HG03558 (cell line): ENCODE data around the gene HDAC8.
A peak's percentile ranks its signal among the peaks of the same experiment; 100 is the strongest.
"Not testable (repeated sequence)": the region's sequence is repeated elsewhere in the genome, so short reads cannot be mapped to it uniquely, and the experiment has no call there.

Source experiments
- ATAC-seq: cut with Tn5 transposase; IDR thresholded peaks from one replicate; pipeline ENCODE4 v1.9.1; 2021; ENCODE audit warnings: moderate number of reproducible peaks; ENCODE audit not compliant: unreplicated experiment; ENCODE audit errors: extremely low read depth

The HDAC8 gene

DNA sequence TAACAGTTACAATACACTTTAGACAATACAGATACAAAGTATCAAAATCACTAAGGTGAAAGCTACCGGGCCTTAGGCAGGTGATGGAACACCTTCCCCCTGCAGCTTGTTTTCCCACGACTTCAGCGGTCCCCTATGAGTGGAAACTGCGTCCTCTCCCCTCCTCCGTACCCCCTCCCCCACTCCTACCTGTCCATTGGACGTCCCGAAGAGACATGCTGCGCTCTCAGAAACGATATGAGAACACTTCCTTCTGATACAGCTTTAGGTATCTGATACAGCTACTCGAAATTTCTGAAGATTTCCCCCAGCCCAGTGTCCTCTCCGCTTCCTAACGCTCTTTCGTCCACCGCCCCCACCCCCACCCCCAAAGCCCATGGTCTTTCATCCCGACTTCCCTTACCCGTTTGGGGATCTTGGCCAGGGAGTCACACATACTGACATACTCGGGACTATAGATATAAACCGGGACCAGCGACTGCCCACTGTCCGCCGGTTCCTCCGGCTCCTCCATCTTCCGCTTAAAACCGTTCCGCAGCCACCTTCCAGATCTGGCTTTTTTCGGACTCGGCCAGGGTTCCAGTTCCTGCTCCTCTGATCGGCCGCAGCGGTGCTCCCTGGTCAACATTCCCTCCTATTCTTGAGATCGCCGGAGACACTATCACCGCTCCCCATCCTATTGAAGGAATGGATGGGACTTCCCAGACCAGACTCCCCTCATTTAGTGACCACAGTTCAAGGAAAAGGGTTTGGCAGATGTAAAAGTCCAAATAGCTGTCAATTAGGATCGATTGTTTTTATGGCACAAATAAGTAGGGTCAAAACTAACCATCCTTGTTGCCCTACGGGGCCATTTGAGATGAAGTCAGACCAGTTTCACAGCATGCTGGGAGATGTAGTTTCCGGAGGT, at the start of gene HDAC8:
TSS of gene HDAC8 (minus strand) at position 596 of the 910 bp plus-strand sequence. CDS start at position 514, 82 bp downstream.
- ATAC-seq: peak; percentile 88

DNA sequence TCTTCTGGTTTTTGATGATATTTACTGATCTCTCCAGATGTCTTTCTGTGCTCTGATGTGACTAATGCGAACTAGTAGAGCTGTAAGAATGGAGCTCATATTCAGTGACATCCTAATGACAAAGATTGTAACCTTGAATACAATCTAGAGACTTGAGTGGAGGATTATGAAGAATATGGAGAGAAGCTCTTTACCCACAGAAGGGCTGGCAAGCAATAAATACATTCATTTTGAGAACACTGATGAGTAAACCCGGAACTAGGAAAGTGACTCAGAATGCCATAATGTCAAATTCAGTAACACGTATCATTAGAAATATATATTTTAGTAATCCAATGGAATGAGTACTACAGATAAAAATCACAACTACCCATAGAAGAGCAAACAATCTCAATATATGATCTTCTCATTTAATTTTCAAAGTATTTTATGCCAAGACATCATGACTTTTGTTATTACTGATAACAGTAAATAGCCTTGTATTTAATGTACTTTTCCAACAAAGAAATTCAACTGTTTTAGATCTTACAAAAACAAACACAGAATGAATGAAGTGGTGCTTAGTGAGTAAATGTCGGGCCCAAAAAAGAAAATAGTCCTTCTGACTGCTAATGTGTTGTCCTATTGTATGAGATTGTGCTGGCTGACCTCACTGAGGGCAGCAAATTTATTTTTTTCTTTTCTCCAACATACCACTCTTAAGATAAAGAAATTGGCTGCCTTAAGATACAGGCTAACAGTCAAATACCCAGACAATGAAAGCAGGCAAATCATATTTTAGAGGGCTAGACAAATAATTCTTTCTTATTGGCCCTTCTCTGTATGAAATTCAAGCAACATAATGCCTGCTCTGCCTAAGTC, 49.2 kb upstream of the HDAC8 start:
- ATAC-seq: peak; percentile 86

DNA sequence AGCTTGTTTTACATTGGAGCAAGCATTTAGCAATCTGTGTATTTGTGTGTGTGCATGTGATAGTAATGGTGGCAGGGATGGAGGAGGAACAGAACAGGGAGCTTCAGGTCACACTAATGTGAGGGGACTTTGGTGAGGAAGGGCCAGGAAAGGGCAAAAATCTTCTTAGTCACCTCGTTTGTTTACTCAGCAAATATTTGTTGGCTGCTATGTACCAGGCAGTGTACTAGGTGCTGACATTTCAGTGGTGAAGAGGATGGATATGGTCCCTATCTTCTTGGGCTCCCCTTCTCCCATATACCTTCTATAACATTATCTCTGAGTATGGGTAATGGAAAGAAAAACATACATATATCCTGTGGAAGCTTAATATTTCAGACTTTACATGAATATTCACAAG, 48.5 kb upstream of the HDAC8 start:
- no peak for ATAC-seq

DNA sequence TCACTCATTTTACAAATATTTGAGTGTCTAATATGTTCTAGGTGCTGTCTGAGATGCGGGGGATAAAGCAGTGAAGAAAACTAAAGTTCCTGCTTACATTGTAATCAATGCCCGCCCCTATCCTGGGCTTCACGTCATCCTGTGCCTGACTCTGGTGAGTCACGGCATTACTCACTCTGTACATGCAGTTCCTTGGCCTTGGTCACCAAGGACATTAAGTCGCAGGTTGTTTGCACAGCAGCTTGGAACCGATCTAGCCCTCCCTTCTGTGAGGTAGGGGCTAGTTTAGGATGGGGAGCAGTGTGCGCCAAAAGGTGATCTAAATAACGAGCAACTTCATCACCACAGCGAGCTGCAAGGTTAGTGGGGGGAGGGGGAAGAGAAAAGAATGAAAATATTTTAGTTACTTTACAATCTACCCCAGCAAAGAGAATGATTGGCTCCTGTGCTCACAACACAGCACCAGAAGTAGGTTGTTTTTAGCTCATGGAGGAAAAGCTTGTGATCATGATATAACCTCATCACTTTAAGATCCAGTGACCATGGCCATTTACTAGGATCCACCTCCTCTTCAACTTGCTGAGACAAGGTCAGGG, 48.0 kb upstream of the HDAC8 start:
- no peak for ATAC-seq

DNA sequence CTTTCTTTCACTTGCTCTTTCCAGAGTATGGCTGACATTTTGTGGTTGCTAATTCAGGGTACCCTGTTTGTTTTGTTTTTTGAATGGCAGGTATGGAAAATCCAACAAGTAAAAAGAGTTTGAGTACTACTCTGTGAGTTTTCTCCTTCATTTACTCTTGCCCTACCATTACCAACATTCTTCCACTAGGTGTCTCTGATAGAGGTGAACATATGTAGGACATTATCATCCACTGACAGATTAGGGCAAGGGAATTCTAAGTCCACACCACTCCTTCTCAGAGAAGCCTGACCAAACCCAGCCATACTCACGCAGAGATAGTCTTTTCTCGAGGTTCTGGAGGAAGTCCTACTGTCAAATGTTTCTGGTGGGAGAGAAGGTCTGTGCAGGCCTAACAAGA, 36.7 kb upstream of the HDAC8 start:
- no peak for ATAC-seq

DNA sequence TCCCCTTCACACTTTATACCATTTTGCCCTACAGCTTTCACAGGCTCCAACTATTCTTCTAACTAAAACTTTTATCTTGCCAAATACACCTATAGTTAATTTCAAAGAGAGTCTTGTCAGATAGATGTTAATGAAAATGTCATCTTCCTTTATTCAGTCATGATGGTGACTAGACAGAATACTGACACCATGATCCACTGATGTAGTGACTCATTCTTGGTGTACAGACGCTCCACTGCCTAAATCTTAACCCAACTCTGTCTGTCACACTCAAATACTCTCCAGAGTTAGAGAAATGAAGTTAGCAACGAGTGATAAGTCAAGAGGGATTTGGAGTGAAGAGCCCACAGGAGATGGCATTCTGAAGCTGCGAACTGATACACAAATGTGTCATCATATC, 32.1 kb upstream of the HDAC8 start:
- no peak for ATAC-seq

DNA sequence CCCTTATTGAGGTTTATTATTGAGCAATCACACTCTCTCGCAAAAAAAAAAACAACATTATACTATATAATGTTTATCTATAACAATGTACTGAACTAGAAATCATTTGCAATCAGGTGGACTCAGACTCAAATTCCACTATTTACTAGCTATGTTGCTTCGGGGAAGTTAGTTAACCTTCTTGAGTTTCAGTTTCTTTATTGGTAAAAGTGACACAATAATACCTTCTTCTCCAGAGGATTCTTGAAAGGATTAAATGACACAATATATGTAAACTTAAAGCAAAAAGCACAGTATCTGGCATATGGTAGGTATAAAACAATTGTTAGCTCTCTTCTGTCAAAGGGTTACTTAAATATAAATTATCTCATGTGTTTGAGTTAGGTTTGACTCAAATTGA, 31.5 kb upstream of the HDAC8 start:
- no peak for ATAC-seq

DNA sequence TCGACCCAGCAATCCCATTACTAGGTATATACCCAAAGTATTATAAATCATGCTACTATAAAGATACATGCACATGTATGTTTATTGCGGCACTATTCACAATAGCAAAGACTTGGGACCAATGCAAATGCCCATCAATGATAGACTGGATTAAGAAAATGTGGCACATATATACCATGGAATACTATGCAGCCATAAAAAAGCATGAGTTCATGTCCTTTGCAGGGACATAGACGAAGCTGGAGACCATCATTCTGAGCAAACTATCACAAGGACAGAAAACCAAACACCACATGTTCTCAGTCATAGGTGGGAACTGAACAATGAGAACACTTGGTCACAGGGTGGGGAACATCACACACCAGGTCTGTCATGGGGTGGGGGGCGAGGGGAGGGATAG, 18.4 kb upstream of the HDAC8 start:
- not testable (repeated sequence) for ATAC-seq

DNA sequence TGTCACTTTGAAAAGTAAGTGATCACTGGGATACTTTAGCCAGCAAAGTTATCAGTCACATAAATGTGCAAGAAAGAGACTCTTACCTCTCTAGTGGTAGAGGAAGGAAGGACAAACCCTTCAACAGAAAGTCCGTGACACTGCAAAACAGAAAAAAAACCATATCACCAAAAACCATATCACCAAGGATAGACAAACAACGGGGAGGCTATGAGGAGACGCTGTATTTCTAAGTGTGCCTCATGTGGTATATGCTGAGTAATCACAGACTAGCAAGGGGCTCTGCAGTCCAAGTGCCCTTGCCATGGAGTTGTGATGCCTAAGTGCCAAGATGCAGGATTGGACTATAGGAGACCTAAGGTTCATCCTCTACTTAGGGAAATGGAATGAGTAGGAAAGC, 11.5 kb upstream of the HDAC8 start:
- no peak for ATAC-seq

DNA sequence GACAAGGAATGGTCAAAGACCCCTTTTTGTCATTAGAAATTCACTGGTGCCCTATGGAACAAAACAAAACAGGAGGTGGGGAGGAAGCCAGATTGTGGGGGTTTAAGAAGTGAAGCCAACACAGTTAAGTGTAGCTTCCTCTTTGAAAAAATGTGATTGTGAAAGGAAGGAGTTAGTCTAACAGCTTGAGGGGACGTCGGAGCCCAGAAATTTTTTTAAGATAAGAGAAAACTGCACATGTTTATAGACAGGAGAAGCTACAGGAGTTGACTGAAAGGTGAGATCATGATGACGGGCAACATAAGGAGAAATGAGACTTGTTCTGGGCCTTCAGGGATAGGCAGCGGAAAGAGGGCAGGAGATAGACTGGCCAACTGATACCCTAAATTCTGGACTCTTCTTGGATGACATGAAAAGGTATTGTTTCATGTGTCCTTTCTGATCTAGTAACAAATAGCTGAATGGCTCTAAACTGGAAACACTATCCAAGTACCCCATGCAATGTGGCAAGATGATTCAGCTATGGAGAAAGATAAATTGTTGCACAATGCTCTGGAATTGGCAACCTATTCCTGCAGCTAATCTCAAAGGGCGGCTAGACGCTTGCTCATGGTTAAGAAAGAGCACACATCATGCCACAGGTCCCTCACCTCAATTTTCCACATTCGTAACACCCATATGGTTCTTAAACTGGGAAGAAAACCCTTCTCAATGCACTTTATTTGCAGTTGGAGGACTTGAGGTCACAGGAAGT, 3.7 kb upstream of the HDAC8 start:
- ATAC-seq: no peak

DNA sequence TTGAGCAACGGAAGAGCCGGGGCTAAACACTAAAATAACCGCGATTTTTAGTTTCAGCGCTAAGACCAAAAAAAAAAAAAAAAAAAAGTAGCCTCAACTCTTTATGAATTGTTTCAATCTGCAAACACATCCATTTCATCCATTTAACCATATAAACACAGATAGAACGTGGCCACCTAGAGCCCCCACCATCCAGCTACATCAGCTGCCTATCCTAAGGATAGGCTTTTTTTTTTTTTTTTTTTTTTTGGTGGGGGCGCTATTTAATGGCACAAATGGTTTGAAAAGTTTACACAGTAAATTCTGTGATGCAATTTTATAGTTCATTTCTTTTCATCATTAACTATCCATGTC, 492 bp upstream of the HDAC8 start:
- peak; percentile 9 for ATAC-seq

DNA sequence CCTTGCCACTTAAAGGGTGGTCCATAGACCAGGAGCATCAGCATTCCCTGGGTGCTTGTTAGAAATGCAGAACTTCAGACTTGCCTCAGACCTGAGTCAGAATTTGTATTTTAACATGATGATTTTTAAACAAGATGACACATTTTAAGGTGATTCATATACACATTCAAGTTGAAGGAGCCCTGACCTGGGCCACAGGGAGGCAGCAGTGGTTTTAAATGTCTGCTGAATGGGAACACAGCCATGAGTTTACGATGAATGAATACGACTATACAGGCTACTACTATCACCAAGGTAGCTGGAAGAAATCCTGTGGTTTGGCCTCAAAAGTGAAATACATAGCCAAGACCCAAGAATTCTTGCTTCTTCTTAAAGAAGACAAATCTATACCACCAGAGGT, 2.9 kb downstream of the HDAC8 start:
- ATAC-seq: no peak

DNA sequence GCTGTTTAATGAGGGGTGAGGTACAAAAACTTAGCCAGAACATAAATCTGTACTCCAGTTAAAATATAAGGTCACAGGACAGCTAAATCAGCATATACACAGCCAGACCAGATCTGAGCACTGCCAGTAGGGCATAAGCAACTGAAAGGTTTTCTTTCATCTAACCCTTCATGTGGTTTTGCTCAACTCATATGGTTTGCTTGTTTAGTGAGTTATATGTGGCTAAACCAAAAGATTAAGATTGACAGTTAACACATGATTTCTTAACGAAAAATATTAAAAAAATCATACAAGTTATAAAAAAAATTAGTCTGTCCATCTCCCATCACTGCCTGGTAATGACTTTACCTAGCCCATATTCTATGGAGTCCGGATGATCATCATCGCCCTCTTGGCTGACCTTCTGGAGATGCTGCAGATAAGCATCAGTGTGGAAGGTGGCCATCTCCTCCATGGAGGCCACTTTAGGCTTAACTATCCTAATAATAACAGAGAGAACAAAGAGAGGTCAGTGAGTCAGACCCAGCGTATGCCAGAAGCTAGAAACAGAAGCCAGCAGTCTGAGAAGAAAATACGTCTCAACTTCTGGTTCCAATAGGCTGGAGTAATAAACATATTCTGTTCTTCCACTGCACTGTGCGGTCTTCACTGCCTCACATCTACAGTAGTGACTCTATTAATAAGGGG, 4.1 kb downstream of the HDAC8 start:
- no peak for ATAC-seq

DNA sequence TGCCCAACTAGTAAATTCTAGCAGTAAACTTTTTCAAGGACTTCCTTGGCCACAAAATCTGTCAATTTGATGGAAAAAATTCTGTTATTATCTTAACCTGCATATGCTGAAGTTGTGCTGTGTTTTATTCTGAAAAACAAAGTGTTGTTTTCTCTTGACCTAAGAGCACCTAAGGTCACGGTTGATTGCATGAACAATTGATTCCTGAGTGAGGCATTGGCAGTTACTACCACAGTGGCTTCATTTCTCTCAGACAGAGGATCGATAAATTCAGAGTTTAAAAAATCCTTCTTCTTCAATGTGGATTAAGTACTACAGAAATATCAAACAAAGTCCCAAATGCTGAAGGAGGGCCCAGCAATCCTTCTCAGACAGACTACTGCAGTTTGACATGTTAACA, 6.2 kb downstream of the HDAC8 start:
- ATAC-seq: no peak

DNA sequence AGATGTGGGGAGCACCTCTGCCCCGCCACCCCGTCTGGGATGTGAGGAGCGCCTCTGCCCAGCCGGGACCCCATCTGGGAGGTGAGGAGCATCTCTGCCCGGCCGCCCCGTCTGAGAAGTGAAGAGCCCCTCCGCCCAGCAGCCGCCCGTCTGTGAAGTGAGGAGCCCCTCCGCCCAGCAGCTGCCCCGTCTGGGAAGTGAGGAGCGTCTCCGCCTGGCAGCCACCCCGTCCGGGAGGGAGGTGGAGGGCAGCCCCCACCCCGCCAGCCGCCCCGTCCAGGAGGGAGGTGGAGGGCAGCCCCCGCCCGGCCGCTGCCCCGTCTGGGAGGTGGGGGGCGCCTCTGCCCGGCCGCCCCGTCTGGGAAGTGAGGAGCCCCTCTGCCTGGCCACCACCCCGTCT, 13.0 kb downstream of the HDAC8 start:
- not testable (repeated sequence) for ATAC-seq

DNA sequence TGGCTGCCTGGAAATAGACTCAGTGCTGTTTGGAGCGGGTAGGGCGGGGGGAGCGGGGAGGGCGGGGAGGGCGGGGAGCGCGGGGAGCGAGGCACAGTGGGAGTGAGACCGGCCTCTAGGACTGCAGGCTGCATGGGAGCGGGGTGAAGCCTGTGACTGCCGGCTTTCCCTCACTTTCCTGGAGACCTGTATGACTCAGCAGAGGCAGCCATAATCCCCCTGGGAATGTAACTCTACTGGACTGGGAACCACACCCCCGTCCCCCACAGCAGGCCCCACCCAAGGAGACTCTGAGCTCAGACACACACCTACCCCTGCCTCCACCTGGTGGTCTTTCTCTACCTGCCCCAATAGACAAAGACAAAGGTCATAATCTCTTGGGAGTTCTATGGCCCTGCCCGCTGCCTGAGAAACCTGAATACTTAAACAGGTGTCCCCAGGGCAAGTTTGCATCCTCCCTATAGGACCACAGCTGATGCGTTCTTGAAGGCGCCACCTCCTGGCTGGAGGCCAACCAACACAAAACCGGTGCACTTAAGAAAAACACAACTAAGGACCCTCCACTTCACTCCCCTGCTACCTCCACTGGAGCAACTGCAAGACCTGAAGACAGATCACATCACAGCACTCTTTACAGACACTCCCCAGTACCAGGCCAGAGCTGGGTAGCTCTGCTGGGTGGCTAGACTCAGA, 18.0 kb downstream of the HDAC8 start:
- ATAC-seq: no peak

DNA sequence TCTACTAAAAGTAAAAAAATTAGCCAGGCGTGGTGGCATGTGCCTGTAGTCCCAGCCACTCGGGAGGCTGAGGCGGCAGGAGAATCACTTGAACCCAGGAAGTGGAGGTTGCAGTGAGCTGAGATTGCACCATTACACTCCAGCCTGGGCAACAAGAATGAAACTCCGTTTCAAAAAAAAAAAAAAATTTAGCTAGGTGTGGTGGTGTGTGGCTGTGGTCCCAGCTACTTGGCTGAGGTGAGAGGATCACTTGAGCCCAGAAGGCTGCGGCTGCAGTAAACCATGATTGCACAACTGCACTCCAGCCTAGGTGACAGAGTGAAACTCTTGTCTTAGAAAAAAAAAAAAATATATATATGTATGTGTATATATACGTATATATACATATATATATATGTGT, 20.2 kb downstream of the HDAC8 start:
- ATAC-seq: not testable (repeated sequence)

DNA sequence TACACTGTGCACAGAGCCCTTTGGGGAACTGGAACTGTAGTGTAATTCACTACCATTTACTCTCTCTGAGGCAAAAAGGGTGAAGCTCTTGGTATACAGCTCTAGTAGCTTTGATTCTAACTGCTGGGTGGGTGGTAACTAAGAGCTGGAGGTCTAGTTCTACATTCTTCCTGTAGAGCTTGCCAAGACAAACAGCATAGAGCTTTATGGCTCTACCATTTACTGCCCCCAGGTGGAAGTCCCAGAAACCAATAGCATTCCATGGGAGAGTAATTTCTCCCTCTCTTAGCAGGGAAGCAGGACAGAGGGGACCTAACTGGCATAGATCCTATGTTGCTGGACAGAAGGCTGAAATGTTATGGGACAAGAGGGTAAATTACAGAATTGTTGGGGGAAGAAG, 26.7 kb downstream of the HDAC8 start:
- ATAC-seq: no peak

DNA sequence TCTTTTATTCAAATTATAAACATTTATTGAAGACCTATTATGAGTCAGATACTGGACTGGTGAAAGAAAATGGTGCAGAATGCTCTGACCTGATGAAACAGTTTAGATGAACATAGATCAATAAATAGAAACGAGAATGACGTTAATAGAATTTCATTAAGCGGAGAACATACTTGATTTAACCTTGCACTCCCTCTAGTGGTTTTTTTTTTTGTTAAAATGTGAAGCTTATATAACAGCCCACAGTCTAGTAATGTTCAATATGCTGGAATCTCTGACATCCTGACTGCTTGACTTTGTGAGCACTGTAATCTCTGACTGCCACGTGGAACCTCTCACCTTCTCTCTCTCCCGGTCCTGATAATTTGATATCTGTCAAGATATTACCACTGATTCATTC, 32.3 kb downstream of the HDAC8 start:
- no peak for ATAC-seq
